ENCODE measurements around the gene MAP7D3.

- no peak for TF ChIP-seq CTCF (conservative IDR thresholded peaks at IDR 0.05 in 1 of 2, IDR thresholded peaks at IDR 0.05 in 1 of 2; ENCODE audit: low read depth in 1 of 2, low read length in 2 of 2)
- no peak for TF ChIP-seq EZH2 (IDR thresholded peaks at IDR 0.05; ENCODE audit: low read length, missing control alignments)
Observed at GRCh38 chrX:136185401-136186022, 65.7 kb downstream of the MAP7D3 start.
